ENCODE results near the gene MORC2. TPM values are rescaled to one million over a fixed set of nuclear protein-coding genes. Genes with fewer than 3 reads are reported as not detected.

Gene MORC2
- total RNA-seq, 2 experiments from 2014 or later = 22.9 to 35.6 TPM

DNA sequence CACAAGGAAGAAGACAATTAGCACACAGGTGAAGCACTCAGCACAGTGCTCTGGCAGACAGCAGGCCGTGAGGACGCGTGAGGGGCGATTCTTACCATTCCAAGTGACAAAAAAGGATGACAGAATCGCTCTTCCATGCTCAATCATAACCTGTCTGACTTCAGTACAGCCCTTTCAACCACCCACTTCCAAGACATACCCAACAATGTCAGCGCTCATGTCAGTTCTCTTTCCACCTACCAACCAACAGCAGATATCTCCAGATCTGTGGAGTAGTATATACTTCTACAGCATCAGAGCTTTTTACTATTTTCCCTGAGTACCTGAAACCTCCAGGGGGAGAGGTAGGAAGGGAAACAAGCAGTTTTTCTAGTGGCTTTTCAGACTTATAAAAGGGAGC is 40.2 kb downstream of the MORC2 start:
- BruUV-seq (replicated peaks) = no TSS peak
- POLR2A ChIA-PET = no interaction called here
- H3K36me3 ChIP-seq (ENCODE audit: insufficient read depth, low read length) = peaks cover 89% of the 10 kb centered on the region

DNA sequence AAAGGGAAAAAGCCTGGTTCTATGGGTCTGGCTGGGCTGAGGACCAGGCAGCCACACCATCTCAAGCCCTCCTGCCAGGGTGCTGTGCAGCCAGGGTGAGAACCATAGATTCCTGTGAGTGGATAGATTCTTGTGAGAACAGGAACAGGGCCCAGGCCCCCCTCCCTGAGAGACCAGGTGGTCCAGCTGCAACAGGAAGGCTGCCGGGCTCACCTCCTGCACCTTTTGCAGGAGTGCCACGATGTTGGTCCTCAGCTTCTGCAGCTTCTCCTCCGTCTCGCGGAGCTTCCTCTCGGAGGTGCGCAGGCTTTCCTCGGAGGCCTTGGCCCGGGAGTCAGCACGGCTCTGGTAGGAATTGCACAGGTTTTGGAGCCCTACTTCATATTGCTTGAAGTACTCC is 40.8 kb downstream of the MORC2 start:
- Histone ChIP-seq H3K9me3 (ENCODE audit: low read length) (no peaks in the 10 kb centered on the region), H2AFZ (ENCODE audit: low read length) (no peak overlapping the region), H4K20me1 (ENCODE audit: insufficient read depth, low read length) (no peaks in the 10 kb centered on the region), H3K9me2 (ENCODE audit: insufficient read depth, low read length) (no peaks in the 10 kb centered on the region), H3K79me2 (ENCODE audit: insufficient read depth, low read depth, low read length) (no peaks in the 10 kb centered on the region), H3K4me3 (ENCODE audit: low read depth, low read length, poor library complexity, severe bottlenecking) (no peak overlapping the region), H3K4me1 (ENCODE audit: insufficient read depth, low read length, poor library complexity, severe bottlenecking) (no peaks in the 10 kb centered on the region), H3K4me2 (ENCODE audit: low read length) (no peak overlapping the region), H3K36me3 (ENCODE audit: insufficient read depth, low read length) (peaks cover 88% of the 10 kb centered on the region), H3K27ac (ENCODE audit: low read depth, low read length, poor library complexity, severe bottlenecking) (no peak overlapping the region)
- no TSS peak for BruUV-seq (replicated peaks)
- no peak for TF ChIP-seq EZH2phosphoT487 (IDR thresholded peaks at IDR 0.05; ENCODE audit: borderline replicate concordance, low read depth, low read length)
- TF ChIP-seq, protein P1, sequence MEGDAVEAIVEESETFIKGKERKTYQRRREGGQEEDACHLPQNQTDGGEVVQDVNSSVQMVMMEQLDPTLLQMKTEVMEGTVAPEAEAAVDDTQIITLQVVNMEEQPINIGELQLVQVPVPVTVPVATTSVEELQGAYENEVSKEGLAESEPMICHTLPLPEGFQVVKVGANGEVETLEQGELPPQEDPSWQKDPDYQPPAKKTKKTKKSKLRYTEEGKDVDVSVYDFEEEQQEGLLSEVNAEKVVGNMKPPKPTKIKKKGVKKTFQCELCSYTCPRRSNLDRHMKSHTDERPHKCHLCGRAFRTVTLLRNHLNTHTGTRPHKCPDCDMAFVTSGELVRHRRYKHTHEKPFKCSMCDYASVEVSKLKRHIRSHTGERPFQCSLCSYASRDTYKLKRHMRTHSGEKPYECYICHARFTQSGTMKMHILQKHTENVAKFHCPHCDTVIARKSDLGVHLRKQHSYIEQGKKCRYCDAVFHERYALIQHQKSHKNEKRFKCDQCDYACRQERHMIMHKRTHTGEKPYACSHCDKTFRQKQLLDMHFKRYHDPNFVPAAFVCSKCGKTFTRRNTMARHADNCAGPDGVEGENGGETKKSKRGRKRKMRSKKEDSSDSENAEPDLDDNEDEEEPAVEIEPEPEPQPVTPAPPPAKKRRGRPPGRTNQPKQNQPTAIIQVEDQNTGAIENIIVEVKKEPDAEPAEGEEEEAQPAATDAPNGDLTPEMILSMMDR (conservative IDR thresholded peaks at IDR 0.05; ENCODE audit: low read length) = no peak
- POLR2A ChIA-PET = no interaction called here
- intact Hi-C loops (cut with micrococcal nuclease; ENCODE audit: unreplicated experiment) = no loop called here
- CTCF ChIA-PET (ENCODE audit: unreplicated experiment) = no interaction called here
- no peak for DNase-seq (ENCODE audit: low spot score)

More for the DNA sequence above, 40.2 kb downstream of the MORC2 start:
- H4K20me1 ChIP-seq (ENCODE audit: insufficient read depth, low read length) = no peaks in the 10 kb centered on the region
- TF ChIP-seq EZH2phosphoT487 (IDR thresholded peaks at IDR 0.05; ENCODE audit: borderline replicate concordance, low read depth, low read length) = no peak
- TF ChIP-seq, protein P1 (conservative IDR thresholded peaks at IDR 0.05; ENCODE audit: low read length) = no peak
- no peak overlapping the region for H3K4me3 ChIP-seq (ENCODE audit: low read depth, low read length, poor library complexity, severe bottlenecking)
- no peak overlapping the region for H3K27ac ChIP-seq (ENCODE audit: low read depth, low read length, poor library complexity, severe bottlenecking)
- no peak overlapping the region for H3K4me2 ChIP-seq (ENCODE audit: low read length)
- no peaks in the 10 kb centered on the region for H3K79me2 ChIP-seq (ENCODE audit: insufficient read depth, low read depth, low read length)
- no peaks in the 10 kb centered on the region for H3K9me3 ChIP-seq (ENCODE audit: low read length)
- intact Hi-C loops (cut with micrococcal nuclease; ENCODE audit: unreplicated experiment) = no loop called here
- DNase-seq (ENCODE audit: low spot score) = no peak
- H3K4me1 ChIP-seq (ENCODE audit: insufficient read depth, low read length, poor library complexity, severe bottlenecking) = no peaks in the 10 kb centered on the region
- H2AFZ ChIP-seq (ENCODE audit: low read length) = no peak overlapping the region
- CTCF ChIA-PET (ENCODE audit: unreplicated experiment) = no interaction called here
- H3K9me2 ChIP-seq (ENCODE audit: insufficient read depth, low read length) = no peaks in the 10 kb centered on the region

DNA sequence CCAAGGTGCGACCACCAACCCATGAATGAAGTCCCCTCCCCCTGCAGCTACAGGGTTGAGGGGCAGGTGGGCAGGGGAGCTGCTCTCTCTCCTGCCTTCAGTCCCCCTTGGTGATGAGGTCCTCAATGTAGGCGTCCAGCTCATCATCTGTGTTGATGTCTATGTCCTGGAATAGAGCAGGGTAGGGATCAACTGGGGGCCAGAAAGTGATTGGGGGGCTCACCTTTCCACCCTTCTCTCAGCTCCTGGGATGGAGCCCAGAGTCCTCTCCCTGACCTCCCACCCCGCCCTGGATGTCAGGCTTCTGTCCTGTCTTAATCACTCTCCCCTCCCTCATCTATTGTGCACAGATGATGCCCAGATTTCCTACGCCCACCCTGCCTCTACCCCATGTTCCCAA is 41.9 kb downstream of the MORC2 start:
- ChIA-PET POLR2A (no interaction called here), CTCF (ENCODE audit: unreplicated experiment) (no interaction called here)
- Histone ChIP-seq H2AFZ (ENCODE audit: low read length) (no peak overlapping the region), H3K36me3 (ENCODE audit: insufficient read depth, low read length) (peaks cover 77% of the 10 kb centered on the region), H3K4me3 (ENCODE audit: low read depth, low read length, poor library complexity, severe bottlenecking) (no peak overlapping the region), H3K9me2 (ENCODE audit: insufficient read depth, low read length) (no peaks in the 10 kb centered on the region), H4K20me1 (ENCODE audit: insufficient read depth, low read length) (no peaks in the 10 kb centered on the region), H3K9me3 (ENCODE audit: low read length) (no peaks in the 10 kb centered on the region), H3K4me1 (ENCODE audit: insufficient read depth, low read length, poor library complexity, severe bottlenecking) (peaks cover 6% of the 10 kb centered on the region), H3K79me2 (ENCODE audit: insufficient read depth, low read depth, low read length) (no peaks in the 10 kb centered on the region), H3K27ac (ENCODE audit: low read depth, low read length, poor library complexity, severe bottlenecking) (no peak overlapping the region), H3K4me2 (ENCODE audit: low read length) (no peak overlapping the region)
- no peak for DNase-seq (ENCODE audit: low spot score)
- intact Hi-C loops (cut with micrococcal nuclease; ENCODE audit: unreplicated experiment) = no loop called here
- BruUV-seq (replicated peaks) = no TSS peak
- TF ChIP-seq, protein P1 (conservative IDR thresholded peaks at IDR 0.05; ENCODE audit: low read length) = no peak
- TF ChIP-seq EZH2phosphoT487 (IDR thresholded peaks at IDR 0.05; ENCODE audit: borderline replicate concordance, low read depth, low read length) = no peak
